Neural progenitor cell (in vitro differentiated cells): ENCODE measurements around the gene MYBPHL. TPM values are rescaled to one million over a fixed set of nuclear protein-coding genes. Genes with fewer than 3 reads are reported as not detected.

ENCODE experiments used
- DNase-seq: peaks from one replicate; pipeline ENCODE4 v3.0.0-alpha.2; 2016; ENCODE audit warnings: low spot score
- H2AFZ ChIP-seq: fragments of 200-600 bp; sonication (generic); replicated peaks from 2 replicates; pipeline ENCODE4 v1.6.1; 2016; ENCODE audit warnings: antibody characterized with exemption
- H3F3A ChIP-seq: fragments of 200-600 bp; sonication (generic); 2 replicates; pipeline ENCODE4 v1.6.1; 2016; ENCODE audit warnings: antibody characterized with exemption, low read depth
- H3K27ac ChIP-seq: fragments of 200-600 bp; sonication (generic); 2 replicates; pipeline ENCODE4 v1.5.1; 2016; ENCODE audit warnings: mild to moderate bottlenecking
- H3K27me3 ChIP-seq: fragments of 200-600 bp; sonication (generic); 2 replicates; pipeline ENCODE4 v1.6.1; 2016; ENCODE audit warnings: mild to moderate bottlenecking, moderate library complexity
- H3K36me3 ChIP-seq: fragments of 200-600 bp; sonication (generic); 2 replicates; pipeline ENCODE4 v1.5.1; 2016
- H3K4me1 ChIP-seq: fragments of 200-600 bp; sonication (generic); 2 replicates; pipeline ENCODE4 v1.6.1; 2016; ENCODE audit warnings: mixed run types
- H3K4me2 ChIP-seq: fragments of 200-600 bp; sonication (generic); 2 replicates; pipeline ENCODE4 v1.6.1; 2016
- H3K4me3 ChIP-seq: fragments of 200-600 bp; sonication (generic); 2 replicates; pipeline ENCODE4 v1.5.1; 2016
- H3K79me2 ChIP-seq: fragments of 200-600 bp; sonication (generic); 2 replicates; pipeline ENCODE4 v1.6.1; 2016; ENCODE audit warnings: low read depth
- H3K9ac ChIP-seq: fragments of 200-600 bp; sonication (generic); 2 replicates; pipeline ENCODE4 v1.6.1; 2016
- H3K9me3 ChIP-seq: fragments of 200-600 bp; sonication (generic); 2 replicates; pipeline ENCODE4 v1.5.1; 2016; ENCODE audit warnings: low read depth
- H4K20me1 ChIP-seq: fragments of 200-600 bp; sonication (generic); 2 replicates; pipeline ENCODE4 v1.6.1; 2016; ENCODE audit warnings: low read depth
- H3K27ac Mint-ChIP-seq: 3 replicates; pipeline ENCODE4 v1.8.0; 2021; ENCODE audit warnings: mixed read lengths
- H3K27me3 Mint-ChIP-seq: 2 replicates; pipeline ENCODE4 v1.8.0; 2022; ENCODE audit warnings: low read depth, mild to moderate bottlenecking, inconsistent platforms, moderate library complexity, mixed read lengths; ENCODE audit not compliant: insufficient read depth
- H3K36me3 Mint-ChIP-seq: 3 replicates; pipeline ENCODE4 v1.8.0; 2021; ENCODE audit warnings: mixed read lengths
- H3K4me1 Mint-ChIP-seq: 3 replicates; pipeline ENCODE4 v1.8.0; 2021; ENCODE audit warnings: mixed read lengths
- H3K4me3 Mint-ChIP-seq: 3 replicates; pipeline ENCODE4 v1.8.0; 2021; ENCODE audit warnings: mild to moderate bottlenecking, moderate library complexity, mixed read lengths
- H3K9me3 Mint-ChIP-seq: 3 replicates; pipeline ENCODE4 v1.8.0; 2020; ENCODE audit warnings: mixed read lengths
- CTCF ChIP-seq: fragments of 200-600 bp; sonication (generic); IDR thresholded peaks from 2 replicates; pipeline ENCODE4 v1.5.1; 2017; ENCODE audit warnings: antibody characterized with exemption, mild to moderate bottlenecking
- EZH2 ChIP-seq: fragments of 200-600 bp; sonication (generic); IDR thresholded peaks from 2 replicates; pipeline ENCODE4 v1.6.1; 2017; ENCODE audit warnings: antibody characterized with exemption, mild to moderate bottlenecking, moderate library complexity
- EZH2phosphoT487 ChIP-seq: fragments of 200-600 bp; sonication (generic); IDR thresholded peaks from 2 replicates; pipeline ENCODE4 v1.6.1; 2017; ENCODE audit warnings: antibody characterized with exemption
- total RNA-seq: library from RNA; depleted of rRNA; stranded (reverse); fragments of >200 nt; gene quantifications from 2 replicates; pipeline ENCODE4 v1.2.3, GENCODE V29; 2015; ENCODE audit warnings: low replicate concordance

Gene MYBPHL
- total RNA-seq, 1 donor from 2014 or later, result not detected

- Histone ChIP-seq H3K79me2 (no peaks in the 10 kb centered on the region), H4K20me1 (no peaks in the 10 kb centered on the region), H2AFZ (no peak overlapping the region), H3F3A (no peaks in the 10 kb centered on the region), H3K4me1 (peaks cover 5% of the 10 kb centered on the region), H3K4me2 (no peak overlapping the region), H3K27me3 (no peaks in the 10 kb centered on the region), H3K9me3 (no peaks in the 10 kb centered on the region), H3K36me3 (no peaks in the 10 kb centered on the region), H3K9ac (no peak overlapping the region), H3K4me3 (no peak overlapping the region), H3K27ac (no peak overlapping the region)
- Mint-ChIP-seq H3K27ac (peak overlapping the region; percentile 47), H3K4me3 (no peak overlapping the region), H3K27me3 (peaks cover 7% of the 10 kb centered on the region), H3K4me1 (peaks cover 15% of the 10 kb centered on the region), H3K36me3 (no peaks in the 10 kb centered on the region), H3K9me3 (peaks cover 3% of the 10 kb centered on the region)
- no peak for DNase-seq
- TF ChIP-seq CTCF (no peak), EZH2phosphoT487 (no peak), EZH2 (no peak)
Observed at GRCh38 chr1:109298666-109299557, 7.9 kb downstream of the MYBPHL start.

GRCh38 chr1:109296782-109297181 is 10.0 kb downstream of the MYBPHL start:
- Histone ChIP-seq H3K9me3 (no peaks in the 10 kb centered on the region), H3K36me3 (no peaks in the 10 kb centered on the region), H3K4me1 (peaks cover 4% of the 10 kb centered on the region), H3K79me2 (no peaks in the 10 kb centered on the region), H4K20me1 (no peaks in the 10 kb centered on the region), H3K4me3 (no peak overlapping the region), H3K27ac (no peak overlapping the region), H3K27me3 (no peaks in the 10 kb centered on the region), H3K4me2 (no peak overlapping the region), H2AFZ (no peak overlapping the region), H3F3A (no peaks in the 10 kb centered on the region), H3K9ac (no peak overlapping the region)
- peaks cover 3% of the 10 kb centered on the region for H3K9me3 Mint-ChIP-seq
- peaks cover 7% of the 10 kb centered on the region for H3K27me3 Mint-ChIP-seq
- TF ChIP-seq EZH2phosphoT487 (no peak), EZH2 (no peak), CTCF (no peak)
- H3K36me3 Mint-ChIP-seq, result no peaks in the 10 kb centered on the region
- peaks cover 18% of the 10 kb centered on the region for H3K4me1 Mint-ChIP-seq
- no peak overlapping the region for H3K4me3 Mint-ChIP-seq
- H3K27ac Mint-ChIP-seq, result no peak overlapping the region
- DNase-seq, result no peak

GRCh38 chr1:109295712-109296415 is 10.9 kb downstream of the MYBPHL start:
- no peaks in the 10 kb centered on the region for H3K36me3 Mint-ChIP-seq
- Histone ChIP-seq H3K9me3 (no peaks in the 10 kb centered on the region), H2AFZ (no peak overlapping the region), H4K20me1 (no peaks in the 10 kb centered on the region), H3K9ac (no peak overlapping the region), H3K27me3 (no peaks in the 10 kb centered on the region), H3K79me2 (no peaks in the 10 kb centered on the region), H3K4me1 (peaks cover 2% of the 10 kb centered on the region), H3K27ac (no peak overlapping the region), H3K36me3 (no peaks in the 10 kb centered on the region), H3K4me2 (no peak overlapping the region), H3K4me3 (no peak overlapping the region), H3F3A (no peaks in the 10 kb centered on the region)
- peaks cover 21% of the 10 kb centered on the region for H3K4me1 Mint-ChIP-seq
- H3K4me3 Mint-ChIP-seq, result no peak overlapping the region
- peaks cover 3% of the 10 kb centered on the region for H3K9me3 Mint-ChIP-seq
- H3K27ac Mint-ChIP-seq, result no peak overlapping the region
- DNase-seq, result no peak
- H3K27me3 Mint-ChIP-seq, result peaks cover 7% of the 10 kb centered on the region
- TF ChIP-seq EZH2 (no peak), EZH2phosphoT487 (no peak), CTCF (no peak)
